ENCODE measurements around the gene KANSL1.

The KANSL1 gene

GRCh38 chr17:46150216-46150963 lies 42.8 kb downstream of the KANSL1 start:
- no peak overlapping the region for H3K4me3 ChIP-seq (ENCODE audit: low read depth, low read length)
- no peak for DNase-seq (ENCODE audit: low read depth)
- TF ChIP-seq CTCF (IDR thresholded peaks at IDR 0.05; ENCODE audit: low read depth, low read length): no peak
- no peak for TF ChIP-seq POLR2A (IDR thresholded peaks at IDR 0.05; ENCODE audit: extremely low read depth, insufficient read length)
- no peak for TF ChIP-seq MAX (IDR thresholded peaks at IDR 0.05; ENCODE audit: low read depth, low read length)
- TF ChIP-seq MYC (IDR thresholded peaks at IDR 0.05; ENCODE audit: low read depth, low read length): no peak

- H3K4me3 ChIP-seq (ENCODE audit: low read depth, low read length): no peak overlapping the region
- no peak for TF ChIP-seq MYC (IDR thresholded peaks at IDR 0.05; ENCODE audit: low read depth, low read length)
- no peak for DNase-seq (ENCODE audit: low read depth)
Observed at GRCh38 chr17:46148247-46148646, 45.0 kb downstream of the KANSL1 start.

- TF ChIP-seq MAX (IDR thresholded peaks at IDR 0.05; ENCODE audit: low read depth, low read length) (no peak), POLR2A (IDR thresholded peaks at IDR 0.05; ENCODE audit: extremely low read depth, insufficient read length) (no peak), MYC (IDR thresholded peaks at IDR 0.05; ENCODE audit: low read depth, low read length) (no peak), CTCF (IDR thresholded peaks at IDR 0.05; ENCODE audit: low read depth, low read length) (no peak)
- H3K4me3 ChIP-seq (ENCODE audit: low read depth, low read length): no peak overlapping the region
Observed at GRCh38 chr17:46147296-46147695, 45.9 kb downstream of the KANSL1 start.

GRCh38 chr17:46144246-46144645 lies 49.0 kb downstream of the KANSL1 start:
- DNase-seq (ENCODE audit: low read depth): no peak
- no peak for TF ChIP-seq POLR2A (IDR thresholded peaks at IDR 0.05; ENCODE audit: extremely low read depth, insufficient read length)
- TF ChIP-seq CTCF (IDR thresholded peaks at IDR 0.05; ENCODE audit: low read depth, low read length): no peak
- no peak for TF ChIP-seq MYC (IDR thresholded peaks at IDR 0.05; ENCODE audit: low read depth, low read length)
- no peak for TF ChIP-seq MAX (IDR thresholded peaks at IDR 0.05; ENCODE audit: low read depth, low read length)

More at GRCh38 chr17:46147296-46147695, 45.9 kb downstream of the KANSL1 start:
- DNase-seq (ENCODE audit: low read depth): no peak

GRCh38 chr17:46143827-46144236 lies 49.4 kb downstream of the KANSL1 start:
- no peak for DNase-seq (ENCODE audit: low read depth)
- TF ChIP-seq MAX (IDR thresholded peaks at IDR 0.05; ENCODE audit: low read depth, low read length) (no peak), MYC (IDR thresholded peaks at IDR 0.05; ENCODE audit: low read depth, low read length) (no peak), CTCF (IDR thresholded peaks at IDR 0.05; ENCODE audit: low read depth, low read length) (no peak), POLR2A (IDR thresholded peaks at IDR 0.05; ENCODE audit: extremely low read depth, insufficient read length) (no peak)
- H3K4me3 ChIP-seq (ENCODE audit: low read depth, low read length): no peak overlapping the region

More at GRCh38 chr17:46144246-46144645, 49.0 kb downstream of the KANSL1 start:
- no peak overlapping the region for H3K4me3 ChIP-seq (ENCODE audit: low read depth, low read length)

GRCh38 chr17:46141645-46142044 lies 51.6 kb downstream of the KANSL1 start:
- no peak for DNase-seq (ENCODE audit: low read depth)
- H3K4me3 ChIP-seq (ENCODE audit: low read depth, low read length): no peak overlapping the region
- TF ChIP-seq CTCF (IDR thresholded peaks at IDR 0.05; ENCODE audit: low read depth, low read length) (no peak), MAX (IDR thresholded peaks at IDR 0.05; ENCODE audit: low read depth, low read length) (no peak), MYC (IDR thresholded peaks at IDR 0.05; ENCODE audit: low read depth, low read length) (no peak), POLR2A (IDR thresholded peaks at IDR 0.05; ENCODE audit: extremely low read depth, insufficient read length) (no peak)

Measured in NB4 (cell line).